T-cell (primary cell): ENCODE results near the gene ADAM11. TPM values are rescaled to one million over a fixed set of nuclear protein-coding genes. Genes with fewer than 3 reads are reported as not detected.
"Not testable (repeated sequence)": the region's sequence is repeated elsewhere in the genome, so short reads cannot be mapped to it uniquely, and the experiment has no call there.

Source experiments
- ATAC-seq, 4 experiments: fragments of 200-7000 bp in 3 of 4; fragments of 150-1000 bp in 1 of 4; cut with Tn5 transposase; replicated peaks in 1 of 4; 1 replicate in 3 of 4; 2 replicates in 1 of 4; pipeline ENCODE4 v1.10.0; 2021; ENCODE audit warnings: moderate library complexity in 3 of 4, mild to moderate bottlenecking in 2 of 4, moderate number of reproducible peaks in 1 of 4
- CTCF ChIA-PET, 2 donors: fragments of 300-600 bp; sonication (Branson Sonifier 250); formaldehyde crosslinking; loops; one replicate each; lab custom pipeline; 2022; ENCODE audit warnings: antibody characterized with exemption in 2 of 2; lab: Charles Lee
- POLR2A ChIA-PET, 2 donors: fragments of 300-600 bp; sonication (Branson Sonifier 250); formaldehyde crosslinking; loops; one replicate each; lab custom pipeline; 2022; ENCODE audit warnings: antibody characterized with exemption in 2 of 2; lab: Charles Lee
- DNase-seq, 35 experiments: peaks; one replicate each; pipeline versions ENCODE4 v3.0.0 to v3.0.0-alpha.2; 2013 to 2023
- H3K27ac ChIP-seq: one replicate; pipeline ENCODE4 v1.5.1; 2013; ENCODE audit warnings: low read length
- H3K27me3 ChIP-seq, 2 experiments: replicated peaks in 1 of 2; 1 replicate in 1 of 2; 2 replicates in 1 of 2; pipeline versions ENCODE4 v1.6.1 to v1.7.0; 2013; ENCODE audit warnings: low read length in 1 of 2, mixed read lengths in 1 of 2; ENCODE audit not compliant: control insufficient read depth in 2 of 2, insufficient read depth in 2 of 2; ENCODE audit errors: extremely low read depth in 1 of 2
- H3K36me3 ChIP-seq, 2 donors: 1 replicate in 1 of 2; 2 replicates in 1 of 2; pipeline versions ENCODE4 v1.6.1 to v1.7.0; 2013; ENCODE audit warnings: low read length in 1 of 2; ENCODE audit not compliant: control insufficient read depth in 2 of 2, insufficient read depth in 1 of 2; ENCODE audit errors: extremely low read depth in 1 of 2
- H3K4me1 ChIP-seq, 2 experiments: 1 replicate in 1 of 2; 2 replicates in 1 of 2; pipeline versions ENCODE4 v1.6.1 to v1.7.0; 2013; ENCODE audit warnings: low read length in 2 of 2, mixed read lengths in 1 of 2; ENCODE audit not compliant: insufficient read depth in 2 of 2, control insufficient read depth in 1 of 2; ENCODE audit errors: extremely low read depth in 1 of 2
- H3K4me3 ChIP-seq, 2 donors: 1 replicate in 1 of 2; 2 replicates in 1 of 2; pipeline versions ENCODE4 v1.5.1 to v1.7.0; 2013; ENCODE audit warnings: mild to moderate bottlenecking in 2 of 2, low read length in 1 of 2, moderate library complexity in 1 of 2; ENCODE audit not compliant: control insufficient read depth in 1 of 2; ENCODE audit errors: extremely low read depth in 1 of 2
- H3K9me3 ChIP-seq: 2 replicates; pipeline ENCODE4 v1.7.0; 2013
- H3K27ac Mint-ChIP-seq, 2 donors: one replicate each; pipeline ENCODE4 v1.8.0; 2020 to 2021; ENCODE audit warnings: mild to moderate bottlenecking in 2 of 2, mixed read lengths in 2 of 2
- H3K27me3 Mint-ChIP-seq, 2 donors: one replicate each; pipeline ENCODE4 v1.8.0; 2021 to 2022; ENCODE audit warnings: mixed read lengths in 2 of 2
- H3K36me3 Mint-ChIP-seq: one replicate; pipeline ENCODE4 v1.8.0; 2021; ENCODE audit warnings: mixed read lengths
- H3K4me1 Mint-ChIP-seq, 3 donors: one replicate each; pipeline ENCODE4 v1.8.0; 2020 to 2022; ENCODE audit warnings: mixed read lengths in 3 of 3, mild to moderate bottlenecking in 1 of 3
- H3K4me3 Mint-ChIP-seq, 3 donors: one replicate each; pipeline ENCODE4 v1.8.0; 2020 to 2022; ENCODE audit warnings: mild to moderate bottlenecking in 3 of 3, mixed read lengths in 3 of 3, moderate library complexity in 3 of 3
- H3K9me3 Mint-ChIP-seq, 3 donors: one replicate each; pipeline ENCODE4 v1.8.0; 2020 to 2022; ENCODE audit warnings: mixed read lengths in 3 of 3
- WGBS: methylation state at CpG from one replicate; pipeline ENCODE4 v1.1.5; 2013; ENCODE audit warnings: missing lambda C conversion rate; ENCODE audit not compliant: insufficient coverage; 5-methylcytosine and 5-hydroxymethylcytosine counted together
- total RNA-seq, 35 experiments: library from RNA in 6 of 35; stranded (reverse) in 6 of 35; fragments of 120-200 nt in 1 of 35; gene quantifications; one replicate each; pipeline versions ENCODE4 v1.2.1 to v1.2.4 and lab custom pipeline; 2013 to 2026

The ADAM11 gene
- total RNA-seq, 5 donors from 2014 or later (not counting 1 experiment from before 2014, with no cell fraction given) = 0.43 to 1.0 (median 0.68) TPM

DNA sequence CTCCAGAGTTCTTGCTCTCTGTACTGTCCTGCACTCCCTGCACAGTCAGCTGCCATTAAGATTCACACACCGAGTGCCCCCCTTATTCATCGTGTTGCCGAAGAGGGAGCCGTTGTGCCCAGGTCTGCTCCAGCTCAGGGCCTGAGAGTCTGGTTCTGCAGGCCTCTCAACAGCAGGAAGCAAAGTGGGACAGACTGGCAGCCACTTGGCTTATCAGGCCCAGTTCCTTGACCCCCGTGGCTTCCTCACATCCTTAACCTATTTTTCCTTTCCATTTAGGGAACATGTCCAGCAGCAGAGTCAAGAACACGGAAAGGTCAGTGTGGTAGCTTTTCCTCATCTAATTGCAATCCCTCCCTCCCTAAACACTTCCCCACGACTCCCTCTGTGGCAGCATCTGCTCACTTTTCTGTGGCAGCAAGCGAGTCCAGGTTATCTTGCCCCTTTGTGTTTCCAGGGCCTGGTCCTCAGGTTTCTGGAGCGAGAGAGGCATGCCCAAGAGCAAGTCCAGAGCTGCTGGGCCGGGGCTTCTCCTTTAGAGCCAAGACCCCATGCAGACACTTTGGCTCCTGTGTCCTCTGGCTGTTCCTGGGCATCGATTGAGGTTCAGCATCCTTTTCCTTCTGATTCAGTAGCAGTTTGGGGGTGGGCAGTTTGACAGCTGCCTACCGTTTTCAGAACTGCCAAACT is 22.1 kb upstream of the ADAM11 start:
- CTCF ChIA-PET = no interaction called here

DNA sequence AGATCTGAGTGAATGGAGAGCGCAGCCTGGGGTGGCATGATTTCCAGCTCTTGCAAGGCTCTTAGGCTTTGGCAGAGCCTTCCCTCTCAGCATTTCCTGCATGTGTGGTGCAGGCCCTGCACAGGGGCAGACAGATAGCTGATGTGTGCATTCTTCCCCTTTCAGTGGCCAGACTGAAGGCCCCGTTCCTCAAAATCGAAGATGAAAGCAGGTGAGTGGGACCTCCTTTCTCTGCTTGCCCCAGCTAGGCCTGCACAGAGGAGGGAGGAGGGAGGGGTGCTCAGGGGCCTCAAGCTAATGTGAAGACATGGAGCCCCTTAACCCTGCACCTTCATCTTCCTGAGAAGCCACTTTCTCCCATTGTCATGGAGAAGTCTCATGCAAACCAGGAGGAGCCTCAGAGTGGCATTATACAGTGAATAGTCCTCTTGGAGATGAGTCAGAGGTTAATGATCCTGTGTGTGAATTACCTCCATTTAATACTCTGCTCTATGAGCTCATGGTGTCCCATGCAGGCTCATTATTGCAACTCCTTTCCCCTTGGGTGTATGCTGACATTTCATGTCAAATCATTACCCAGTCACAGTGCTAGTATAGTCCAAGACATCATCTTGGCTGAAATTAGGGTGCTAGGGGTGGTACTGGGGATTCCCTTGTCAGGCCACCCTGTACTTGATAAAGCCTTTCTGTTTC is 20.4 kb upstream of the ADAM11 start:
- no peaks in the 10 kb centered on the region for H3K27me3 Mint-ChIP-seq
- CTCF ChIA-PET = no interaction called here

More for the DNA sequence above, 22.1 kb upstream of the ADAM11 start:
- no peak overlapping the region for H3K4me3 ChIP-seq
- Mint-ChIP-seq H3K4me1 (no peaks in the 10 kb centered on the region), H3K36me3 (peaks cover 11% of the 10 kb centered on the region), H3K4me3 (no peak overlapping the region), H3K27ac (no peak overlapping the region), H3K9me3 (no peaks in the 10 kb centered on the region), H3K27me3 (no peaks in the 10 kb centered on the region)
- no peaks in the 10 kb centered on the region for H3K9me3 ChIP-seq
- H3K27me3 ChIP-seq = no peaks in the 10 kb centered on the region
- no peak overlapping the region for H3K27ac ChIP-seq
- 90% methylated on average over 11 of the region's 12 CpGs for WGBS
- no peak for DNase-seq
- no peak for ATAC-seq
- POLR2A ChIA-PET = no interaction called here
- no peaks in the 10 kb centered on the region for H3K4me1 ChIP-seq
- H3K36me3 ChIP-seq = peaks cover 0 to 2% of the 10 kb centered on the region in 2 donors

DNA sequence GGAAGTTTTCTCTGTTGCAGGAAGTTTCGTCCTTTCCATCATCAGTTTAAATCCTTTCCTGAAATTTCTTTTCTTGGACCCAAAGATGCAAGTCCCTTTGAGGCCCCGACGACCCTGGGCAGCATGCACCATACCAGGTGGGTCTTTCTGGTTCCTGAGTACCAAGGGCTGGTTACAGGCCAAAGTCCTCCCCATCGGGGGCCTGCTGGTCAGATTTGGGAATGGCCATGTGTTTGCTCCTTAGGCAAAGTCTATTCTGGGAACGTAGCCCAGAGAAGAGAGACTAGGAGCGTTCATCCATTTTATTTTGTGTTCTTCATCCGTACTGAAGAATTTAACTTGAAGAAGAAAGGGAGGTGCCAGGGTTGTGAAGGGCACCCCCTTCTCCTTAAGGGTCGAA is 17.5 kb upstream of the ADAM11 start:
- H3K27me3 Mint-ChIP-seq = no peaks in the 10 kb centered on the region
- Histone ChIP-seq H3K36me3 (peaks cover 0 to 5% of the 10 kb centered on the region in 2 donors), H3K27me3 (no peaks in the 10 kb centered on the region), H3K4me3 (no peak overlapping the region), H3K9me3 (no peaks in the 10 kb centered on the region), H3K4me1 (no peaks in the 10 kb centered on the region), H3K27ac (no peak overlapping the region)
- ATAC-seq (no peak), DNase-seq (no peak)
- CTCF ChIA-PET = no interaction called here
- no peak overlapping the region for H3K27ac Mint-ChIP-seq
- no peaks in the 10 kb centered on the region for H3K9me3 Mint-ChIP-seq
- WGBS = 95% methylated on average over 4 of the region's 8 CpGs
- no peaks in the 10 kb centered on the region for H3K36me3 Mint-ChIP-seq
- POLR2A ChIA-PET = no interaction called here
- no peak overlapping the region for H3K4me3 Mint-ChIP-seq
- H3K4me1 Mint-ChIP-seq = no peaks in the 10 kb centered on the region

More for the DNA sequence above, 20.4 kb upstream of the ADAM11 start:
- WGBS = no CpG with 5 or more reads among the region's 3 CpGs
- Histone ChIP-seq H3K27me3 (no peaks in the 10 kb centered on the region), H3K4me3 (no peak overlapping the region), H3K36me3 (peaks cover 0 to 5% of the 10 kb centered on the region in 2 donors), H3K27ac (no peak overlapping the region), H3K4me1 (no peaks in the 10 kb centered on the region), H3K9me3 (no peaks in the 10 kb centered on the region)
- ATAC-seq = no peak
- no peak overlapping the region for H3K4me3 Mint-ChIP-seq
- peaks cover 7% of the 10 kb centered on the region for H3K36me3 Mint-ChIP-seq
- no peaks in the 10 kb centered on the region for H3K9me3 Mint-ChIP-seq
- no peak overlapping the region for H3K27ac Mint-ChIP-seq
- DNase-seq = no peak
- POLR2A ChIA-PET = no interaction called here
- H3K4me1 Mint-ChIP-seq = no peaks in the 10 kb centered on the region

- Histone ChIP-seq H3K4me3 (no peak overlapping the region), H3K36me3 (peaks cover 3 to 6% of the 10 kb centered on the region in 2 donors), H3K4me1 (no peaks in the 10 kb centered on the region), H3K27me3 (no peaks in the 10 kb centered on the region), H3K27ac (no peak overlapping the region), H3K9me3 (no peaks in the 10 kb centered on the region)
- no peaks in the 10 kb centered on the region for H3K4me1 Mint-ChIP-seq
- ATAC-seq (no peak), DNase-seq (no peak)
- H3K36me3 Mint-ChIP-seq = peaks cover 3% of the 10 kb centered on the region
- H3K4me3 Mint-ChIP-seq = no peak overlapping the region
- no peak overlapping the region for H3K27ac Mint-ChIP-seq
- H3K27me3 Mint-ChIP-seq = no peaks in the 10 kb centered on the region
- H3K9me3 Mint-ChIP-seq = no peaks in the 10 kb centered on the region
- CTCF ChIA-PET = interaction anchor here in 1 of 2 donors (0.7 kb wide), 1 partner anchor 55 kb away, joined by 3 read pairs; no protein-coding TSS in a partner anchor
- POLR2A ChIA-PET = no interaction called here
- WGBS = no CpG with 5 or more reads among the region's 1 CpG
Observed at GRCh38 chr17:44745301-44745700, 13.5 kb upstream of the ADAM11 start.

- H3K27me3 Mint-ChIP-seq, H3K36me3 ChIP-seq, H3K36me3 Mint-ChIP-seq, H3K4me1 ChIP-seq, H3K4me1 Mint-ChIP-seq, H3K27me3 ChIP-seq, H3K9me3 ChIP-seq, DNase-seq, H3K27ac Mint-ChIP-seq, H3K27ac ChIP-seq, H3K4me3 ChIP-seq, ATAC-seq, H3K9me3 Mint-ChIP-seq, POLR2A ChIA-PET, H3K4me3 Mint-ChIP-seq: not testable (repeated sequence)
- CTCF ChIA-PET = interaction anchor here in 1 of 2 donors (0.7 kb wide), 1 partner anchor 56 kb away, joined by 3 read pairs; no protein-coding TSS in a partner anchor
- 100% methylated on average over 1 of the region's 5 CpGs for WGBS
Observed at GRCh38 chr17:44745738-44746137, 13.1 kb upstream of the ADAM11 start.

DNA sequence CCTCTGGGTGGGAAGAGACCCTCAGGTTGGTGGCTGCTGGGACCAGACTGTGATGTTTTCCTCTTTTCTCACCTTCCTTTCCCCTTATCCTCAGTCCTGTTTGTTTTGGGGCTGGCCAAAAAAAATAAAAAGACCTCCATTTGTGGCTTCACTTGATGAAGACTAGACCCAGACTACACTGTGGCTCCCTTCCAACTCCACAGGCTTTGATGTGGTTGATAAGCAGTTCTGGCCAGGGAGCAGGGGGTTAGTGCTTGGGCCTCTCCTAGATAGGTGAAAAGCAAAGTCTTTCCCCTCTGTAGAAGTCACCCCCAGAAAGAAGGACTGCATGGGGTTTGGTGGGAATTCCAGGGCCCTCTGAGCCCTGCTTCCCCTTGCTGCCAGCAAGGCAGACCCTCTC is 11.2 kb upstream of the ADAM11 start:
- ATAC-seq (no peak), DNase-seq (no peak)
- CTCF ChIA-PET = no interaction called here
- Histone ChIP-seq H3K27me3 (no peaks in the 10 kb centered on the region), H3K4me3 (no peak overlapping the region), H3K36me3 (peaks cover 3 to 6% of the 10 kb centered on the region in 2 donors), H3K4me1 (no peaks in the 10 kb centered on the region), H3K9me3 (no peaks in the 10 kb centered on the region), H3K27ac (no peak overlapping the region)
- Mint-ChIP-seq H3K36me3 (peaks cover 14% of the 10 kb centered on the region), H3K27me3 (no peaks in the 10 kb centered on the region), H3K27ac (no peak overlapping the region), H3K4me1 (no peaks in the 10 kb centered on the region), H3K9me3 (no peaks in the 10 kb centered on the region), H3K4me3 (no peak overlapping the region)
- POLR2A ChIA-PET = no interaction called here
